NCI-H774 (cell line): ENCODE results near the gene ITIH1.

ENCODE experiments used
- DNase-seq: peaks from one replicate; lab custom pipeline; 2025; lab: John Stamatoyannopoulos, UW

The ITIH1 gene

DNA sequence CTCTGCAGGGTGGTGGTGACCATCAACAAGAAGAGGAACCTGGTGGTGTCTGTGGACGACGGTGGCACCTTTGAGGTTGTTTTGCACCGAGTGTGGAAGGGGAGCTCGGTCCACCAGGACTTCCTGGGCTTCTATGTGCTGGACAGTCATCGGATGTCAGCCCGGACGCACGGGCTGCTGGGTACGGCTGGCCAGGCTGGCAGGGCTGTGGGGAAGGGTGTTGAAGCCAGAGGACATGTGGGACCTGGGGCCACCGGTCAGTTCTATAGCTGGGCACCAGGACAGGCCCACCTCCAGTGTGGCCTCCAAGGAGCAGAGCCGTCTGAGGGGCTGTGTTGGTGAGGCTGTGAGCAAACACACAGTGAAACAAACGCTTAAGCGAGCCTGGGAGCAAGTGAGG, 13.3 kb downstream of the ITIH1 start:
- no peak for DNase-seq

DNA sequence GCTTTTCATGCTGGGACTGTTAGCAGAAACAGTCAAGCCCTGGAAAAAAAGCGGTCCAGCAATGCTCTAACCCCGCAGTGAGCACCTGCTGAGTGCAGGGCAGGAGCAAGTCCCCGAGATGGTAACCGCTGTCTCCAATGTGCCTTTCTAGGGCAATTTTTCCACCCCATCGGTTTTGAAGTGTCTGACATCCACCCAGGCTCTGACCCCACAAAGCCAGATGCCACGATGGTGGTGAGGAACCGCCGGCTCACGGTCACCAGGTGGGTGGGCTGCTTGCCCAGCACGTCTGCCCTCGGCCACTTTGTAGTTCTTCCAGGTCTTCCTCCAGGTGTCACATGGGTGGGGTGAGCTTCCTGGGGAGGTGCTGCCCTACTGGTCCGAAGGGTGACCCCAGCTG, 14.0 kb downstream of the ITIH1 start:
- DNase-seq, result no peak

DNA sequence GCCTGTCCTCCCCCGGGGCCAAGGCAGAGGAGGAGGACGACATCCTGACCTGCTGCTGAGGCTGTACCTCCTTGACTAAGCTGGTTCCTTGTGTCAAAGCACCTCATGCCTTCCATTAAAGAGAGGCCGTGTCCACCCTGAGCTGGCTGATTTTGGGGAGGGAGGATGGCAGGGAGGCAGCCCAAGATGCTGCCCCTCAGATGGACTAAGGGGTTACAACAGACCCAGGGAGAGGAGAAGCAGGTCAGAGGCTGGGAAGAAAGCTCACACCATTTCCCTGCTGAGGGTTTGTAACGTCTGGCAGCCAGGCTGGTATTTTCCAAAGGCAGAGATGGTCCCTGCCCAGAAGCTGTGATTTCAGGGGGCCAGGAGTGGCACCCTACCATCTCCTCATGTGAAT, 14.5 kb downstream of the ITIH1 start:
- DNase-seq, result no peak

DNA sequence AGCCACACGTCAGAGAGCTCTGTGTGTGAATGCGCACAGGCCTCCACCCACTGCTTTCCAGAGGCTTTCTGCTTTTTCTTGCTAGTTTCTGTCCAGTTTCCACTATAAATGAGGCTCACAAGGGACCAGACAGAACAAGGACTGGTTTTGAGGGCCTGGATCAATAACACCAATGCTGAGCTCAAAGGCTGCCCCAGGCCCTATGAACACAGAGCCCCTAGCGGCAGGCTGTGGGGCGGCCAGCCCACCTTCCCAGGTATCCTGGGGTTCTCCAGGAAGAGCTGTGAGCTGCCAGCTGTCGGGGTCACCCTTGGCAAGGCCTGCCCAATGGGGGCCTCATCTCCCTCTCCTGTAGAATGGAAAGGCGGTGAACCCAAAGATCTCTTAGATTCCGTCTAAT, 15.0 kb downstream of the ITIH1 start:
- no peak for DNase-seq

DNA sequence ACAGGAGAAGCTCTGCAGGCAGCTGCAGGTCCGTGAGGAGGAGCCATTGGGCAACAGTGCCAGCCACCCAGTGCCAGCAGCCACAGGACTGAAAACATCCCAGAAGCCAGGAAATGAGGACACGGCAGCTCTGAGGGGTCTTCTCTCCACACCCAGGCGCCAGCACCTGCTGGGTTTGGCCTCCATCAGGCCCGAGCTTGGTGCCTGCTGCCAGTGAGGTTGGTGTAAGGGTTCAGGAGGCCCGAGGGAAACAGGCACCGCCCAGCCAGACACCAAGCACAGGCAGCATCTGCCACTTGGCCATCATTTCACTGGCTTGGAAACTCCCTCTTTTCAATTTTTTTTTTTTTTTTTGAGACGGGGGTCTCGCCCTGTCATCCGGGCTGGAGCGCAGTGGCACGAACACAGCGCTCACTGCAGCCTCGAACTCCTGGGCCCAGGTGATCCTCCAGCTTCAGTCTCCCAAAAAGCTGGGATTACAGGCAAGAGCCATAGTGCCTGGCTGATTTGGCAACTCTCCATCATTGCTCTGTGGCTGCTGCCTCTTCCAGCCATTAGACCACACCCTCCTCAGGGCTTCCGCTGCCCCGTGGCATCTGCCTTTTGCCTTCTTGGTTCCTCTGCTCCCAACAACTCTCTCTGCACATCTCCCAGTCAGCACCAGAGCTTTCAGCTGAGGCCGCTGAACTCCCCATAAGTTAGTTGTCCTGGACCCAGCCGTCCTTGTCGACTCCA, 15.7 kb downstream of the ITIH1 start:
- no peak for DNase-seq

DNA sequence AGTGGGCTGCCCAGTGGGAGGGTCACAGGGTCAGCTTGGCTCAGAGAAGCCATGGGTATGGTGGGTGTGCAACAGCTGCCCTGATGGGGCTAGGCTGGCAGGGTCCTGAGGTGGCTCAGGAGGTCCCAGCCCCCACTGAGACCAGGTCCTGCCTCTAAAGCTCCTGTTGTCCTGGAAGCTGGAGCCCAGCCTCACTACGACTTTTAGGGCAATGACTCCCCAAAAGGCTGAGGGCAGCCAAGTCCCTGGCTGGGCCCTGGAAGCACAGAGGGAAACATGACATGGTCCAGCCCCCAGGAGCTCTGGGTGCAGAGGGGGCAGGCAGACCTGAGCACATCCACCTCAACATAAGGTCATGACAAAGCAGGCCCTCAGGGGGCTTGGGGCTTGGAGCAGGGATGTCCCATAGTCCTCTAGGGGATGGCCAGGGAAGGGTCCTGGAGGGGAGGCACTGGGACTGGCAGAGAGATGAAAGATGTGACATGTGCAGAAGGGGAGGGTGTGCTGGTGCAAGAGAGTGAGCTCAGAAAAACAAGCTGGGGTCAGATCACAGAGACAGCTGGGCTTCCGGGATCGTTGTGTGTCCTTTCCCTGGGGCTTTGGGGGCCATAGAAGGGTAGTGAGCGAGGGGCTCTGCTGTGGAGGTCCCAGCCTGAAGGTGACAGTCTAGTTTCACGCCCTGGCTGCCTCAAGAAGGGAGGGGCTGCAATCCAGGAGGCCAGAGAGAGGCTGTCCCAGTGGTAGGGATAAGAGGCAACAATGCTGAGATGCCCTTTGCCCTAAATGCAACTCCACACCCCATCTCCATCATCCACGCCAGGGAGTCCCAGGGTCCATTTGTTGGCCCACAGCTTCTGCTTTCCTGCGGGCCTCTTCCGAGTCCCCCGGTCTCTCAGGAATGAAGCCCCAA, 16.6 kb downstream of the ITIH1 start:
- DNase-seq, result no peak

DNA sequence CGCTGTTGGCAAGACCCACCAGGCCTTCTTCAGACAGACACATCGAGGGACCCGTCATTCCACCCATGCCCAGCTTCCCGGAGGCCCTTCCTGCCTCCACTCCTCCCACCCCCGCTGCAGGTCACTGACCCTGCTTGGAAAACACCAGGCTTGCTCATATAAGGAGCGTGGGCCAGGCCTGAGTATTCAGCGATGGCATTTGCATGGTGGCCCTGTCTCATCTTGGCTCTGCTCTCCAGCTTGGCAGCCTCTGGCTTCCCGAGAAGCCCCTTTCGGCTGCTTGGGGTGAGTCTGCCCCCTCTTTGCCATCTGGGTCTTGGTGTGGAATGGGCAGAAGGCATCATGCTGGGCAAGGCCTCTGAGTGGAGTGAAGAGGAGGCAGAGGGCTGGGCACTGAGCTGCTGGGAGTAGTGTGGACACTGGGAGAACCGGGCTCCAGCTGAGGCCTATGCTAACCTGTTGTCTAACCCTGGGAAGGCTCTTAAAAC, 17.3 kb downstream of the ITIH1 start, which contains the start of gene ITIH3:
TSS of gene ITIH3 (plus strand) at position 185 of the 488 bp plus-strand sequence. CDS start at position 193, 8 bp downstream.
- DNase-seq, result no peak

DNA sequence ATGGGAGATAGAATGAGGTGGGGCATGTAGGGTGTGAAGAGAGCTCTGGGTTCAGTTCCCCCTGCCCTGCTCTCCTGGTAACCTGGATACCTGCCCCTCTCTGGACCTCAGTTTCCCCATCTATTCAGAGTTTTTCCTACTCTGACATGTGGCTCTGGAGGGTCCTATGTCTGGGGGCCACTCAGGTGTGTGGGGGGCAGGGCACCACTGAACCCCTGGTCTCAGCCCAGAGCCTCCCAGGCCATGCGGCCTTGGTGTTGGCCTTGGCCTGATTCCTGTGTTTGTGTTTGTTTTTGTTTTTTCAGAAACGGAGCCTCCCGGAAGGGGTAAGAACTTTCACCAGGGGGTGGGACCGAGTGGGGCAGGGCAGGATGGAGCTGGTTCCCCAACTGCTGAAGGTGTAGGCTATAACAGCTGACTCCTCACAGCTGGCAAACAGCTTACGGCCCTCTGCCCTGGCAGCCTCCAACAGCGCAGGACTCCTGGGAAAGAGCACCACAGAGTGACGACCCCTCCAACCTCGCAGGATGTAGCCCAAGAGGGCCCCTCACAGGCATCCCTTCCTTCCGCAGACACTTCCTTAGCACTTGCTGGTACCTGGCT, 18.0 kb downstream of the ITIH1 start:
- no peak for DNase-seq

DNA sequence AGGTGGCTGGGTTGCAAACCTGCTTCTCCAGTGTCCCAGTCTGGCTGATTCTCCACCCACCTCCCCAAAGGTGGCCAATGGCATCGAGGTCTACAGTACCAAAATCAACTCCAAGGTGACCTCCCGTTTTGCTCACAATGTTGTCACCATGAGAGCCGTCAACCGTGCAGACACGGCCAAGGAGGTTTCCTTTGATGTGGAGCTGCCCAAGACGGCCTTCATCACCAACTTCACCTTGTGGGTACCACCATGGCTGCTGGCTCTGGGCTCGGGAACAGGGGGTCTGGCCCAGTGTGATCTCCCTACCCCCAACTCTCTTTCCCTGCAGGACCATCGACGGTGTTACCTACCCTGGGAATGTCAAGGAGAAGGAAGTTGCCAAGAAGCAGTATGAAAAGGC, 19.0 kb downstream of the ITIH1 start:
- DNase-seq, result no peak

DNA sequence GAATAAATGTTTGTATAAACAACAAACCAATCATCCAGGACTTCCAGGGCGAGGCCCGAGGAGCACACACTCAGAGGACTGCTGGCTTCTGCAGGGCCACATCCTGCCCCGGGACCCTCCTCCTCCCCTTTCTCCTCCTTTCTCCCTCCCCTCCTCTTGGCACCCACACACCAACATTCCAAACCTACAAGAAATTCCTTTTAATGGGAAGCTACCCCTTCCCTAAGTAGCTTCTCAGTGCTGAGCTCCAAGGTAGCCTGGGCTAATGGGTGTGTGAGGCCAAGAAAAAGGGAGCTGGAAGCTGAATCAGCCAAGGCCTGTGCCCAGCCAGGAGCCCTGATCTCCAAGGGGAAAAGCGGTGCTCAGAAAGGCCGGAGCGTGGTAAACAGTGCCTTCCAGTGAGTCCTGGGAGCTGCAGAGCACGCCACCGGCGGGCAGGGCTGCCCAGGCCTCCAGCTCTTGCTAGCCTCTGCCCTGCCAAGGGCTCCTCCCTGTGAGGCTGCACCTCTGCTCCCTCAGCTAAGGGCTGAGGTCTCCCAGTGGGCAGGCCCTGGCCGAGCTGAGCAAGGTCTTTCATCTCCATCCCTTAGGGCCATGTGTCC, 21.1 kb downstream of the ITIH1 start:
- no peak for DNase-seq

DNA sequence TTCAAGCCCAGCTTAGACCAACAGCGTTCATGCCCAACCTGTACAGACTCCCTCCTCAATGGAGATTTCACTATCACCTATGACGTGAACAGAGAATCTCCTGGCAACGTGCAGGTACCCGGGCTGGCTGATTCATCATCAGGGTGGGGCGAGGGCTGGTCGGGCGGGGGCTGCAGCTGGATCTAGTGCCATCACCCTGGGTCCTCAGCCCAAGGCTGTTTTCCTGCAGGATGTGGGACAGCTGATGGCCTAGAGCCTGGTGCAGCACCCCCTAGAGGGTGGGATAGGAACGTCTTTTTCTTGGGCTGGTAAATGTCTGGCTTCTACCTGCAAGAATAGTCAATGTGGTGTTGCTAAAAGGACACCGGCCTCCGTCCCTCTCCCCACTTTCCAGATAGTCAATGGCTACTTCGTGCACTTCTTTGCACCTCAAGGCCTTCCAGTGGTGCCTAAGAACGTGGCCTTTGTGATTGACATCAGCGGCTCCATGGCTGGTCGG, 21.6 kb downstream of the ITIH1 start:
- DNase-seq, result no peak

DNA sequence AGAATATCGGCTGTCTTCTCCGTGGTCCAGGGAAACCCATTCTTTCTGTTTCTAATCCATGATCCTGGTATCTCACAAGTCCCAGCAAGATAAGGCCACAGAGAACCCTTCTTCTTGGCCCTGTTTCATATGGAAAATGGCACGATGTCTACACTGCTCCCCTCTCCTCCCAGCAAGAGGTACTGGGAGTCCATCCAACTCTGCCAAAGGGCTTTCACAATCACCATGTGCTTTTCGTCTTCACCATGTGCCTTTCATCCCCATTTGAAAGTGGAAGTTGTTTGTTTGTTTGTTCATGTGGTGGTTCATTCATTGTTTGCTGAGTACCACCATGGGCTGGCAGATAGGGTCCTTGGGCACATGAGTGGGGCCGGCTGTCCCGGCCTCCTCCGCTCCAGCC, 22.7 kb downstream of the ITIH1 start:
- DNase-seq, result no peak

DNA sequence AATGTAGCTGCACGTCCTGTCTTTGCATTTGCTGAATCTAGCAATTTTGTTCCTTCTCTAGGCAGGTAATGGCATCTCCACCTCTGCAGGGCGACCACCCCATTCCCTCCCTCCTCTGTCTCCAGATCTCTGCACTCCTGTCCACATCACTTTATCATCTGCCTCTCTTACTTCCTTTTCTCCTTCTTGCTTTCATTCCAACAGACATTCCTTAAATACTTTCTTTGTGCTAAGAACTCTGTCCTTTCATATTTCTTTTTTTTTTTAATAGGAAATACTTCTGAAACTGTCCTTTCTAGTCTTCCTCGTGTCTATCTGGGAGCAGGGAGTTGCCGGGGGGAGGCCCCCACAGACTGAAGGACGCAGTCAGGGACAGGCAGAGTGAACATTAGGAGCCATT, 24.4 kb downstream of the ITIH1 start:
- no peak for DNase-seq

DNA sequence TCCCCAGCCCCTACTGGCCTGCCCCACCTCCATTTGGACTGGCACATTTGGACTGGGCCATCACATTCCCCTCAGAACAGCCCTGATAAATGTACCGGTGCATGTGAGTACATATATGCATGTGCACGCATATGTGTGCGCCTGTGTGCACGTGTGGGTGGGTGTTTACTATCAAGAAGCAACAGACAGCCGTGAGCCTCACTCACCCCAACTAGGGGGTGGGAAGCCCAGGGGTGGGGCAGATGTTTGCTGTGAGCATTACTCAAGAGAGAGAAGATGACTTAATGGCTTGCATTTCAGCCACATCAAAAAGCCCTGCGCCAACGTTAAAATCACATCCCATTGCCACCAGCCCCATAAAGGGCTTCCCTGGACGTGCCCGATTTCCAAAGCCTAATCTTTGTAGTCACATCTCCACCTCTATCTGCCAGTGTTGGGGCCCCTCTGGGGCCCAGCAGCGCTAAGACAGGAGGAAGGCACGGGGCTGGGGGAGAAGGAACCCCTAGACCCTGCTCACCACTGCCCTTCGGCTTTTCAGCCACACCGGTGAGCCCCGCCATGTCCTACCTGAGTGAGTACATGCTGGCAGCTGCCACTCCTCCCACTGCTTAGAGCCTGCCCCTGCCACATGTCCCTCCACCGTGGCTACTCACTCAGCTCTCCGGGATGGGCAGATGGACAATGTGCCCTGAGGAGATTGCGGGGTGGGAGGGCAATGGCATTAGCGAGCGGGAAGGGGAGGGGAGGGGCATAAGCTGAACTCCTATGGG, 28.1 kb downstream of the ITIH1 start:
- no peak for DNase-seq

DNA sequence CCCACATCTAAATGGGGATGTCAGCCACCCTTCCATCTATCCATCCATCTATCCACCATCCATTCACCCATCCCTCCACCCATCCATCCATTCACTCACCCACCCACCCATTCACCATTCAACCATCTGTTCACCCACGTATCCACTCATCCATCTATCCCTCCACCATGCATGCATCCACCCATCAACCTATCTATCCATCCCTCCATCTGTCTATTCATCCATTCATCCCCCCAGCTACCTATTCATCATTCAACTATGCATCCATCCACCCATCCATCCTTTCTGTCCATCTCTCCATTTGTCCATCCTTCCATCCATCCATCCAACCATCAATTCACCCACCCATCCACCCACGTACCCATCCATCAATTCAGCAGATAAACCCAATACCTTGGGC, 31.8 kb downstream of the ITIH1 start:
- no peak for DNase-seq

DNA sequence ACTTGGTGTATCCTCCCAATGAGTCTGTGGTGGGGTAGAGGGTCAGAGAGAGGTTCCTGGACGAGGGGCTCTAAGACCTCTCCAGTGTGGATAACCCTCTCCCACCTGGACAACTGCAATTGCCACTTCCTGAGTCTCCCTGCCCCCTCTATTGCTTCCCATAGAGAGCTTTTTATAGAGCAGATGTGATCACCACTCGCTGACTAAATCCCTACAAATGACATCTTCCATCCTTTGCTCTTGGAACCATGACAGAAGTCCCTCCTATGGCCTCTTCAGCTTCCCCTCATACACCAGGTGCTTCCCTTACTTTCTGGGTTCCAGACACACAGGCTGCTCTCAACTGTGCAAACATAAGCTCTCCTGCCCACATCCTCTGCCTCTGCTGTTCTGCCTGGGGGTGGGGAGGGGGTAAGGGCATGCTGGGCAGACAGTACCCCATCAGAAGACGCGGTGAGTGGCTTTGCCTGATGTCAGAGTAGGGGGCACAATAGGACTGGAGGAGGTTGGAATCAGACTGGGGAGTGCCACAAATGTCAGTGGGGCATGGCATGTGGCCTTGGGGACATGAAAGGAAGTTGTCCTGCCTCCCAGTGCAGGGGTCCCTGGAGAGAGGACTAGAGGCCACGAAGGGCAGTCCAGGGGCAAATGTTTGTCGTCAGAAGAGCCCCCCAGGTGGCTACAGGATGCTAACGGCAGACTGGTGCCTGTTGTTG, 32.4 kb downstream of the ITIH1 start:
- no peak for DNase-seq

DNA sequence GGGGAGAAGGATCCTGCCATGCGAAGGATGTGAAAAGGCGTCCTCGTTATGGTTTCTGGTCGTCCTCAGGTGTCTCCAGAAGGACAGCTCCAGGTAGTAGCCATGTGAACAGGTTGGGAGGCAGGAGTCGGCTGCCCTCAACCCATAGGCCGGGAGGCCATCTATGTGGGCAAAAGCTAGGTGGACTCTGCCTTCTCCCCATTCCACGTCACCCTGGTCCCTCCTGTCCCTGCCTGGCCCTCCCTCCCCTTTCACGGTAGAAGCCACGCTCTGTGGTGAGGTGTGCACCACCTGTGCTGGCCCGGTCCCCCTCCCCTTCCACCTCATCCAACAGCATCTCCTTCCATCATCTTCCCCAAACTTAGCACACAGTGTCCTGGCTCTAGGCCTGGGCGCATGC, 33.5 kb downstream of the ITIH1 start:
- no peak for DNase-seq

DNA sequence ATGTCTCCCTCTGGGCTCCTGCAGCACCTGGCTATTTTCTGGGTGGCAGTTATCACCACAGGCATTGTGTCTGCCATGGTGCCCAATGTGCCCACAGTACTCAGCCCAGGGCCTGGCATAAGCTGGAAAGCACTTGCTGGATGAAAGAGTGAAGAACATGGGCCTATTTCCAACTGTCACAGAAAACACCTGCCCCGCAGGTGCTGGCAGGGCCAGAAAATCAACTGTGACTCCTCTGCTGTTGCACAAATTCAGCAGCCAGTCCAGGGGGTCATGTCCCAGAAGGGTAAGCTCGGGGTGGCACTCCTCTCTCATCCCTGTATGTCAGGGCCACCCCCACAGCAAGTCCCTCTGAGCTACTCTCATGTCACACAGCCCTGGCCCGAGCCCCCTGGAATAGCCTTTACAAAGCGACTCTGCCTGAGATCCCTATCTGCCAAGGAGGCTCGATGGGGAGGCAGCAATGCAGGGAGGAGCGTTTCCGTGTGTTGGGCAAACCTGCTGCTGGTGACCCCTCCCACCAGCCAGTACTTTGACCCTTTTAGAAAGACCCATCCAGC, 34.1 kb downstream of the ITIH1 start:
- no peak for DNase-seq

DNA sequence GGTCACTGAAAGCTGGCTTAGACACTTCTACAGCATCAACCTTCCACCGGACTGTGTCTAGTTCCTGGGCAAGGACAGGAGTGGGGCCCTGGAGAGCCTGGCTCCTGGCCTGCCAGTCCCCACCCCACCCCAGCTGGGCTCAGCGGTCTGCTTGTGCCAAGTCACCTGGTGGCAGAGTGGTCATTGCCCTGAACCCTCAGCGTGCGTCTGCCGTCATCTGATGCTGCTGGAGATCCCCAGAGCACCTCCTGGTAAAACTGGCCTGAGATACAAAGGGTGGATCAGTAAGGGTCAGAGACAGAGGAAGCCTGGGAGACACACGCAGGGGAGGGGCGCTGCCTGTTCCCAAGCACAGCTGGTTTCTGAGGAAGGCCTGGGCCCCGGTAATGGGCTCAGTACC, 36.4 kb downstream of the ITIH1 start:
- DNase-seq, result no peak

DNA sequence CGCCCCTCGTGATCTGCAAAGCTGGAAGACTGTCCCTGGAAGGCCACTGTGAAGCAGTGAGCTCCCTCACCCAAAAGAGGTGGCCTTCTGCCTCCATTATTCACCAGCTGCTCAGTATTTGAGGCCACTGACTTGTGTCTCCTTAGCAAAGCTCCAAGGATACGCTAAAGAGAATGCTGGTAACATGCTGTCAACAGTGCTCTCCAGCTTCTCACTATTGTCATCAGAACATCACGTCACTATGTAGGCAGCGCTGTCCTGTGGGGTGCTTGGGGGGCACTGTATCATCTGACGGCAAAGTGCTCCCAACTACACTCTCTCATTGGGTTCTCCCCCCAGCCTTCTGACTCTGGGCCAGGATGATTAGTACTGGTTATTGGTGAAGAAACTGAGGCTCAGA, 38.8 kb downstream of the ITIH1 start:
- no peak for DNase-seq
